Stimulated activated naive B cell treated with anti-CD40 and anti-IgM and Interleukin-4, amounts not matched to agents 10 μg/mL and 1 μg/mL and 100 μg/mL, for 72 hours (primary cell): ENCODE data around the gene GALNT11.
A peak's percentile ranks its signal among the peaks of the same experiment; 100 is the strongest.

Source experiments
- ATAC-seq, 2 donors: fragments of 150-1000 bp; cut with Tn5 transposase; replicated peaks; 2 replicates each; pipeline ENCODE4 v1.10.0; 2021; ENCODE audit warnings: moderate library complexity in 1 of 2
- DNase-seq: peaks from one replicate; pipeline ENCODE4 v3.0.0; 2021
- H3K27ac Mint-ChIP-seq: one replicate; pipeline ENCODE4 v1.8.0; 2022; ENCODE audit warnings: mild to moderate bottlenecking, mixed read lengths
- H3K27me3 Mint-ChIP-seq, 2 donors: one replicate each; pipeline ENCODE4 v1.8.0; 2022; ENCODE audit warnings: mixed read lengths in 2 of 2
- H3K36me3 Mint-ChIP-seq, 2 donors: one replicate each; pipeline ENCODE4 v1.8.0; 2022; ENCODE audit warnings: mixed read lengths in 2 of 2, mild to moderate bottlenecking in 1 of 2
- H3K4me1 Mint-ChIP-seq, 2 donors: one replicate each; pipeline ENCODE4 v1.8.0; 2022; ENCODE audit warnings: mixed read lengths in 2 of 2, mild to moderate bottlenecking in 1 of 2
- H3K4me3 Mint-ChIP-seq, 2 donors: one replicate each; pipeline ENCODE4 v1.8.0; 2022; ENCODE audit warnings: mild to moderate bottlenecking in 2 of 2, mixed read lengths in 2 of 2, moderate library complexity in 1 of 2
- H3K9me3 Mint-ChIP-seq, 2 donors: one replicate each; pipeline ENCODE4 v1.8.0; 2022; ENCODE audit warnings: mixed read lengths in 2 of 2, mild to moderate bottlenecking in 1 of 2

The GALNT11 gene

GRCh38 chr7:152103066-152103465, 77.6 kb downstream of the GALNT11 start:
- Mint-ChIP-seq H3K27ac (no peak overlapping the region), H3K4me3 (no peak overlapping the region), H3K4me1 (no peaks in the 10 kb centered on the region), H3K27me3 (no peaks in the 10 kb centered on the region), H3K9me3 (no peaks in the 10 kb centered on the region), H3K36me3 (peaks cover 27 to 33% of the 10 kb centered on the region in 2 donors)
- ATAC-seq (no peak), DNase-seq (no peak)

GRCh38 chr7:152103691-152104090, 78.2 kb downstream of the GALNT11 start:
- Mint-ChIP-seq H3K27ac (no peak overlapping the region), H3K36me3 (peaks cover 28 to 33% of the 10 kb centered on the region in 2 donors), H3K4me3 (no peak overlapping the region)

GRCh38 chr7:152105205-152105604, 79.7 kb downstream of the GALNT11 start:
- H3K4me1 Mint-ChIP-seq: no peaks in the 10 kb centered on the region
- peaks cover 29 to 38% of the 10 kb centered on the region in 2 donors for H3K36me3 Mint-ChIP-seq
- no peaks in the 10 kb centered on the region for H3K27me3 Mint-ChIP-seq
- DNase-seq (no peak), ATAC-seq (no peak)
- no peak overlapping the region for H3K4me3 Mint-ChIP-seq
- H3K9me3 Mint-ChIP-seq: no peaks in the 10 kb centered on the region
- no peak overlapping the region for H3K27ac Mint-ChIP-seq

More at GRCh38 chr7:152103691-152104090, 78.2 kb downstream of the GALNT11 start:
- no peaks in the 10 kb centered on the region for H3K9me3 Mint-ChIP-seq
- H3K4me1 Mint-ChIP-seq: no peaks in the 10 kb centered on the region
- ATAC-seq: no peak
- H3K27me3 Mint-ChIP-seq: no peaks in the 10 kb centered on the region
- no peak for DNase-seq

GRCh38 chr7:152106990-152107389, 81.5 kb downstream of the GALNT11 start:
- no peak for ATAC-seq

GRCh38 chr7:152107945-152108344, 82.5 kb downstream of the GALNT11 start:
- DNase-seq (no peak), ATAC-seq (no peak)
- Mint-ChIP-seq H3K9me3 (no peaks in the 10 kb centered on the region), H3K36me3 (peaks cover 27 to 43% of the 10 kb centered on the region in 2 donors), H3K4me3 (no peak overlapping the region), H3K27ac (no peak overlapping the region), H3K4me1 (no peaks in the 10 kb centered on the region), H3K27me3 (no peaks in the 10 kb centered on the region)

More at GRCh38 chr7:152106990-152107389, 81.5 kb downstream of the GALNT11 start:
- H3K27ac Mint-ChIP-seq: no peak overlapping the region
- no peaks in the 10 kb centered on the region for H3K27me3 Mint-ChIP-seq
- H3K4me1 Mint-ChIP-seq: no peaks in the 10 kb centered on the region
- no peak overlapping the region for H3K4me3 Mint-ChIP-seq
- peaks cover 31 to 41% of the 10 kb centered on the region in 2 donors for H3K36me3 Mint-ChIP-seq
- H3K9me3 Mint-ChIP-seq: no peaks in the 10 kb centered on the region
- DNase-seq: no peak

- H3K36me3 Mint-ChIP-seq: peaks cover 27 to 46% of the 10 kb centered on the region in 2 donors
- H3K4me1 Mint-ChIP-seq: no peaks in the 10 kb centered on the region
Measured at GRCh38 chr7:152108359-152108758, 82.9 kb downstream of the GALNT11 start.

GRCh38 chr7:152112829-152113228, 87.4 kb downstream of the GALNT11 start:
- Mint-ChIP-seq H3K4me1 (peaks cover 0 to 1% of the 10 kb centered on the region in 2 donors), H3K36me3 (peaks cover 28 to 46% of the 10 kb centered on the region in 2 donors), H3K9me3 (peaks cover 0 to 1% of the 10 kb centered on the region in 2 donors), H3K27ac (no peak overlapping the region), H3K4me3 (no peak overlapping the region), H3K27me3 (no peaks in the 10 kb centered on the region)
- DNase-seq: no peak
- no peak for ATAC-seq

More at GRCh38 chr7:152108359-152108758, 82.9 kb downstream of the GALNT11 start:
- H3K27ac Mint-ChIP-seq: no peak overlapping the region
- no peaks in the 10 kb centered on the region for H3K27me3 Mint-ChIP-seq
- no peak for ATAC-seq
- no peaks in the 10 kb centered on the region for H3K9me3 Mint-ChIP-seq
- no peak overlapping the region for H3K4me3 Mint-ChIP-seq
- no peak for DNase-seq

GRCh38 chr7:152115021-152115718, 89.7 kb downstream of the GALNT11 start:
- no peak for ATAC-seq
- no peak overlapping the region for H3K27ac Mint-ChIP-seq
- H3K4me3 Mint-ChIP-seq: no peak overlapping the region

GRCh38 chr7:152117356-152117755, 91.9 kb downstream of the GALNT11 start:
- DNase-seq: no peak
- no peak for ATAC-seq
- Mint-ChIP-seq H3K4me1 (peaks cover 0 to 1% of the 10 kb centered on the region in 2 donors), H3K36me3 (peaks cover 42 to 59% of the 10 kb centered on the region in 2 donors), H3K27ac (peak overlapping the region; percentile 47), H3K9me3 (peaks cover 0 to 1% of the 10 kb centered on the region in 2 donors), H3K27me3 (no peaks in the 10 kb centered on the region), H3K4me3 (no peak overlapping the region)

More at GRCh38 chr7:152115021-152115718, 89.7 kb downstream of the GALNT11 start:
- Mint-ChIP-seq H3K36me3 (peaks cover 31 to 57% of the 10 kb centered on the region in 2 donors), H3K9me3 (peaks cover 0 to 1% of the 10 kb centered on the region in 2 donors), H3K4me1 (peaks cover 0 to 1% of the 10 kb centered on the region in 2 donors), H3K27me3 (no peaks in the 10 kb centered on the region)
- no peak for DNase-seq

- Mint-ChIP-seq H3K27ac (no peak overlapping the region), H3K36me3 (peaks cover 57 to 68% of the 10 kb centered on the region in 2 donors), H3K4me3 (no peak overlapping the region), H3K9me3 (peaks cover 0 to 7% of the 10 kb centered on the region in 2 donors), H3K27me3 (no peaks in the 10 kb centered on the region), H3K4me1 (no peaks in the 10 kb centered on the region)
- no peak for DNase-seq
- no peak for ATAC-seq
Measured at GRCh38 chr7:152120210-152120609, 94.7 kb downstream of the GALNT11 start.

- Mint-ChIP-seq H3K9me3 (peaks cover 0 to 7% of the 10 kb centered on the region in 2 donors), H3K4me3 (no peak overlapping the region), H3K36me3 (peaks cover 59 to 74% of the 10 kb centered on the region in 2 donors), H3K27me3 (no peaks in the 10 kb centered on the region), H3K27ac (no peak overlapping the region), H3K4me1 (no peaks in the 10 kb centered on the region)
- no peak for ATAC-seq
- DNase-seq: no peak
Measured at GRCh38 chr7:152120776-152121175, 95.3 kb downstream of the GALNT11 start.

GRCh38 chr7:152121432-152121831, 96.0 kb downstream of the GALNT11 start:
- Mint-ChIP-seq H3K9me3 (peaks cover 0 to 7% of the 10 kb centered on the region in 2 donors), H3K4me3 (no peak overlapping the region), H3K36me3 (peaks cover 56 to 75% of the 10 kb centered on the region in 2 donors), H3K27me3 (no peaks in the 10 kb centered on the region), H3K27ac (no peak overlapping the region), H3K4me1 (no peaks in the 10 kb centered on the region)
- DNase-seq: no peak
- no peak for ATAC-seq

- DNase-seq (no peak), ATAC-seq (no peak)
- peaks cover 66 to 83% of the 10 kb centered on the region in 2 donors for H3K36me3 Mint-ChIP-seq
- no peak overlapping the region for H3K27ac Mint-ChIP-seq
- no peaks in the 10 kb centered on the region for H3K27me3 Mint-ChIP-seq
- peaks cover 2 to 7% of the 10 kb centered on the region in 2 donors for H3K9me3 Mint-ChIP-seq
- H3K4me1 Mint-ChIP-seq: peaks cover 0 to 3% of the 10 kb centered on the region in 2 donors
- no peak overlapping the region for H3K4me3 Mint-ChIP-seq
Measured at GRCh38 chr7:152122540-152122939, 97.1 kb downstream of the GALNT11 start.

- Mint-ChIP-seq H3K36me3 (peaks cover 63 to 81% of the 10 kb centered on the region in 2 donors), H3K9me3 (peaks cover 4 to 11% of the 10 kb centered on the region in 2 donors), H3K27me3 (no peaks in the 10 kb centered on the region), H3K4me3 (no peak overlapping the region), H3K27ac (peak overlapping the region; percentile 33), H3K4me1 (peaks cover 0 to 3% of the 10 kb centered on the region in 2 donors)
- no peak for ATAC-seq
- no peak for DNase-seq
Measured at GRCh38 chr7:152126741-152127140, 101.3 kb downstream of the GALNT11 start.

GRCh38 chr7:152127229-152127628, 101.8 kb downstream of the GALNT11 start:
- ATAC-seq (no peak), DNase-seq (no peak)
- no peaks in the 10 kb centered on the region for H3K27me3 Mint-ChIP-seq
- H3K4me3 Mint-ChIP-seq: no peak overlapping the region
- H3K9me3 Mint-ChIP-seq: peaks cover 4 to 11% of the 10 kb centered on the region in 2 donors
- peak overlapping the region; percentile 33 for H3K27ac Mint-ChIP-seq
- peaks cover 61 to 84% of the 10 kb centered on the region in 2 donors for H3K36me3 Mint-ChIP-seq
- peaks cover 0 to 3% of the 10 kb centered on the region in 2 donors for H3K4me1 Mint-ChIP-seq
